ENCODE measurements around the gene SLC12A4. TPM values are rescaled to one million over a fixed set of nuclear protein-coding genes. Genes with fewer than 3 reads are reported as not detected.
"Not testable (repeated sequence)": the region's sequence is repeated elsewhere in the genome, so short reads cannot be mapped to it uniquely, and the experiment has no call there.

The SLC12A4 gene
- total RNA-seq, 1 donor from 2014 or later, result 84.3 TPM

- ATAC-seq (ENCODE audit: poor library complexity) (no peak), DNase-seq (no peak)
- intact Hi-C loops (cut with DNase I), result no loop called here
These were observed 21.6 kb upstream of the SLC12A4 start for GRCh38 chr16:67990018-67990386.

- DNase-seq (no peak), ATAC-seq (ENCODE audit: poor library complexity) (no peak)
- intact Hi-C loops (cut with DNase I), result no loop called here
These were observed 21.0 kb upstream of the SLC12A4 start for GRCh38 chr16:67989322-67990017.

- intact Hi-C loops (cut with DNase I), result no loop called here
- ATAC-seq (ENCODE audit: poor library complexity), result no peak
- no peak for DNase-seq
These were observed 20.2 kb upstream of the SLC12A4 start for GRCh38 chr16:67988675-67989074.

- ATAC-seq (ENCODE audit: poor library complexity), result peak; percentile 40
- DNase-seq, result no peak
- intact Hi-C loops (cut with DNase I), result no loop called here
These were observed 19.2 kb upstream of the SLC12A4 start for GRCh38 chr16:67987460-67988160.

- ATAC-seq (ENCODE audit: poor library complexity) (no peak), DNase-seq (no peak)
- intact Hi-C loops (cut with DNase I), result no loop called here
These were observed 18.5 kb upstream of the SLC12A4 start for GRCh38 chr16:67986949-67987348.

GRCh38 chr16:67982011-67982696 lies 13.7 kb upstream of the SLC12A4 start:
- ATAC-seq (ENCODE audit: poor library complexity) (no peak), DNase-seq (no peak)
- intact Hi-C loops (cut with DNase I), result no loop called here

GRCh38 chr16:67979955-67980678 lies 11.7 kb upstream of the SLC12A4 start, which contains the start of gene DPEP3:
Gene DPEP3 (minus strand): TSS chr16:67980499. CDS start chr16:67980380, 119 bp downstream.
- intact Hi-C loops (cut with DNase I), result no loop called here
- DNase-seq (no peak), ATAC-seq (ENCODE audit: poor library complexity) (no peak)

- peak; percentile 52 for ATAC-seq (ENCODE audit: poor library complexity)
- intact Hi-C loops (cut with DNase I), result no loop called here
- no peak for DNase-seq
These were observed 9.2 kb upstream of the SLC12A4 start for GRCh38 chr16:67977469-67978227.

GRCh38 chr16:67977005-67977404 lies 8.6 kb upstream of the SLC12A4 start:
- DNase-seq, result no peak
- ATAC-seq (ENCODE audit: poor library complexity), result no peak
- intact Hi-C loops (cut with DNase I), result no loop called here

- DNase-seq, result no peak
- intact Hi-C loops (cut with DNase I), result no loop called here
- ATAC-seq (ENCODE audit: poor library complexity), result no peak
These were observed 7.8 kb upstream of the SLC12A4 start for GRCh38 chr16:67976205-67976604.

- intact Hi-C loops (cut with DNase I), result no loop called here
- ATAC-seq (ENCODE audit: poor library complexity), result no peak
- DNase-seq, result no peak
These were observed 7.1 kb upstream of the SLC12A4 start for GRCh38 chr16:67975321-67976105.

GRCh38 chr16:67972285-67972684 lies 3.8 kb upstream of the SLC12A4 start:
- intact Hi-C loops (cut with DNase I); ATAC-seq (ENCODE audit: poor library complexity); DNase-seq: not testable (repeated sequence)

- ATAC-seq (ENCODE audit: poor library complexity) (no peak), DNase-seq (no peak)
- intact Hi-C loops (cut with DNase I), result no loop called here
These were observed 2.7 kb upstream of the SLC12A4 start for GRCh38 chr16:67971111-67971510.

GRCh38 chr16:67969254-67970039 lies 1.0 kb upstream of the SLC12A4 start:
- ATAC-seq (ENCODE audit: poor library complexity) (no peak), DNase-seq (no peak)
- intact Hi-C loops (cut with DNase I), result no loop called here

GRCh38 chr16:67967958-67968399 lies 458 bp downstream of the SLC12A4 start:
- peak; percentile 76 for DNase-seq
- intact Hi-C loops (cut with DNase I), result no loop called here
- ATAC-seq (ENCODE audit: poor library complexity), result peak; percentile 42

GRCh38 chr16:67967183-67967957 lies 1.1 kb downstream of the SLC12A4 start:
- intact Hi-C loops (cut with DNase I), result no loop called here
- DNase-seq, result no peak
- peak; percentile 1 for ATAC-seq (ENCODE audit: poor library complexity)

Data from Right ventricle myocardium superior (tissue), 1 donor.